ENCODE data around the gene MTSS2.

Gene MTSS2

DNA sequence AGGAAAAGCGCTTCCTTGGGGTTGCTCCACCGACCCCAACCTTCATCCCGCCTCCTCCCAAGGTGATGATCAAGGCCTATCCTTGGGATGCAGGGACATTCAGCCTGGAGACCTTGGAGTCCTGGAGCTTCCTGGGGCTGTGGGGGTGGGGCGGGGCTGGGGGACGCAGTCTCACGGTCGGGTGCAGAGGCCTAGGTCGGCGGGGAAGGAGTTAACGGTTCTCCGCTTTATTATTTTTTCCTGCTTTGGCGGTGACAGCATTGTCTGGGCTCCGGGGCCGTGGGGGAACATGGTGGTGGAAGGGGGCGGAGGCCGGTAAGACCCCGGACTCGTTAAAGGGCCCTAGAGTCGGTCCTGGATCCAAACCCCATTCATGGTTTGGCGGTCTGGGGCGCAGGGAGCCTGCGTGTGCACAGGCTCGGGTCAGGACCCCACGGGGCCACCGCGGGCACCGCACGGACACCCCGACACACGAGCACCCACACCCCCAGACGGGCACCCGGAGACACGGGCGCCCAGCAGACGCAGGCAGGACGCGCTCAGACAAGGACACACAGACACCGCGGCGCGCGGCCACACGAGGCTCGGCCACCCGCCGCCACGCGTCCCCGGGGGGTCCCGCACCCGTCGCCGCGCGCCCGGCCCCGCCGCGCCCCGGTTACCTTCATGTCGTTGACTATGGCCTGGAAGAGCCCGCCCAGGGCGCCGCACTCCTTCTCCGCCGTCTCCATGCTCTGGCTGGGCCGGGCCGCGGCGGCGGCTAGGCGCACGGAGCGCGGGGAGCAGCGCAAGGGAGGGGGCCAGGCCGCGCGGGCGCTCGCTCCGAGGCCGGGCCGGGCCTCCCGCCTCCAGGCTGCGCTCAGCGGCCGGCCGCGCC, 554 bp downstream of the MTSS2 start:
- peak overlapping the region; percentile 86; the same call in 1 of the 2 replicates for H3K27ac ChIP-seq (ENCODE audit: extremely low read depth, low read depth, low read length)
- POLR2A ChIA-PET: interaction anchor here (0.5 to 1.0 kb wide), 2 partner anchors 30 to 703 kb away, joined by 3 read pairs; no protein-coding TSS in a partner anchor
- TF ChIP-seq, protein P1, sequence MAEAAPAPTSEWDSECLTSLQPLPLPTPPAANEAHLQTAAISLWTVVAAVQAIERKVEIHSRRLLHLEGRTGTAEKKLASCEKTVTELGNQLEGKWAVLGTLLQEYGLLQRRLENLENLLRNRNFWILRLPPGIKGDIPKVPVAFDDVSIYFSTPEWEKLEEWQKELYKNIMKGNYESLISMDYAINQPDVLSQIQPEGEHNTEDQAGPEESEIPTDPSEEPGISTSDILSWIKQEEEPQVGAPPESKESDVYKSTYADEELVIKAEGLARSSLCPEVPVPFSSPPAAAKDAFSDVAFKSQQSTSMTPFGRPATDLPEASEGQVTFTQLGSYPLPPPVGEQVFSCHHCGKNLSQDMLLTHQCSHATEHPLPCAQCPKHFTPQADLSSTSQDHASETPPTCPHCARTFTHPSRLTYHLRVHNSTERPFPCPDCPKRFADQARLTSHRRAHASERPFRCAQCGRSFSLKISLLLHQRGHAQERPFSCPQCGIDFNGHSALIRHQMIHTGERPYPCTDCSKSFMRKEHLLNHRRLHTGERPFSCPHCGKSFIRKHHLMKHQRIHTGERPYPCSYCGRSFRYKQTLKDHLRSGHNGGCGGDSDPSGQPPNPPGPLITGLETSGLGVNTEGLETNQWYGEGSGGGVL (tag by site-specific recombination; IDR thresholded peaks at IDR 0.05): peak; percentile 20; the same call in 1 of the 2 replicates
- peak; percentile 48; the same call in 1 of the 2 replicates for TF ChIP-seq IKZF3 (tag by site-specific recombination; IDR thresholded peaks at IDR 0.05)
- TF ChIP-seq, protein P2, sequence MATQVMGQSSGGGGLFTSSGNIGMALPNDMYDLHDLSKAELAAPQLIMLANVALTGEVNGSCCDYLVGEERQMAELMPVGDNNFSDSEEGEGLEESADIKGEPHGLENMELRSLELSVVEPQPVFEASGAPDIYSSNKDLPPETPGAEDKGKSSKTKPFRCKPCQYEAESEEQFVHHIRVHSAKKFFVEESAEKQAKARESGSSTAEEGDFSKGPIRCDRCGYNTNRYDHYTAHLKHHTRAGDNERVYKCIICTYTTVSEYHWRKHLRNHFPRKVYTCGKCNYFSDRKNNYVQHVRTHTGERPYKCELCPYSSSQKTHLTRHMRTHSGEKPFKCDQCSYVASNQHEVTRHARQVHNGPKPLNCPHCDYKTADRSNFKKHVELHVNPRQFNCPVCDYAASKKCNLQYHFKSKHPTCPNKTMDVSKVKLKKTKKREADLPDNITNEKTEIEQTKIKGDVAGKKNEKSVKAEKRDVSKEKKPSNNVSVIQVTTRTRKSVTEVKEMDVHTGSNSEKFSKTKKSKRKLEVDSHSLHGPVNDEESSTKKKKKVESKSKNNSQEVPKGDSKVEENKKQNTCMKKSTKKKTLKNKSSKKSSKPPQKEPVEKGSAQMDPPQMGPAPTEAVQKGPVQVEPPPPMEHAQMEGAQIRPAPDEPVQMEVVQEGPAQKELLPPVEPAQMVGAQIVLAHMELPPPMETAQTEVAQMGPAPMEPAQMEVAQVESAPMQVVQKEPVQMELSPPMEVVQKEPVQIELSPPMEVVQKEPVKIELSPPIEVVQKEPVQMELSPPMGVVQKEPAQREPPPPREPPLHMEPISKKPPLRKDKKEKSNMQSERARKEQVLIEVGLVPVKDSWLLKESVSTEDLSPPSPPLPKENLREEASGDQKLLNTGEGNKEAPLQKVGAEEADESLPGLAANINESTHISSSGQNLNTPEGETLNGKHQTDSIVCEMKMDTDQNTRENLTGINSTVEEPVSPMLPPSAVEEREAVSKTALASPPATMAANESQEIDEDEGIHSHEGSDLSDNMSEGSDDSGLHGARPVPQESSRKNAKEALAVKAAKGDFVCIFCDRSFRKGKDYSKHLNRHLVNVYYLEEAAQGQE (tag by site-specific recombination; IDR thresholded peaks at IDR 0.05): no peak
- no peak for TF ChIP-seq ZNF624 (tag by site-specific recombination; IDR thresholded peaks at IDR 0.05)
- TF ChIP-seq ZBTB10 (tag by site-specific recombination; IDR thresholded peaks at IDR 0.05): 0 out of 2 replicates have a peak, but pooled peaks have one; percentile 54
- TF ChIP-seq SP7 (tag by site-specific recombination; IDR thresholded peaks at IDR 0.05): 0 out of 2 replicates have a peak, but pooled peaks have one; percentile 14
- TF ChIP-seq, protein P3, sequence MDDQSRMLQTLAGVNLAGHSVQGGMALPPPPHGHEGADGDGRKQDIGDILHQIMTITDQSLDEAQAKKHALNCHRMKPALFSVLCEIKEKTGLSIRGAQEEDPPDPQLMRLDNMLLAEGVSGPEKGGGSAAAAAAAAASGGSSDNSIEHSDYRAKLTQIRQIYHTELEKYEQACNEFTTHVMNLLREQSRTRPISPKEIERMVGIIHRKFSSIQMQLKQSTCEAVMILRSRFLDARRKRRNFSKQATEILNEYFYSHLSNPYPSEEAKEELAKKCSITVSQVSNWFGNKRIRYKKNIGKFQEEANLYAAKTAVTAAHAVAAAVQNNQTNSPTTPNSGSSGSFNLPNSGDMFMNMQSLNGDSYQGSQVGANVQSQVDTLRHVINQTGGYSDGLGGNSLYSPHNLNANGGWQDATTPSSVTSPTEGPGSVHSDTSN (CRISPR knock-in tag; IDR thresholded peaks at IDR 0.05): peak; percentile 7; the same call in 1 of the 2 replicates
- TF ChIP-seq GLIS2 (tag by site-specific recombination; IDR thresholded peaks at IDR 0.05): peak; percentile 67; the same call in 1 of the 2 replicates
- TF ChIP-seq ZNF335 (tag by site-specific recombination; conservative IDR thresholded peaks at IDR 0.05): peak; percentile 91
- TF ChIP-seq KLF9 (tag by site-specific recombination; IDR thresholded peaks at IDR 0.05; ENCODE audit: low read depth): peak; percentile 62
- TF ChIP-seq, protein P4, sequence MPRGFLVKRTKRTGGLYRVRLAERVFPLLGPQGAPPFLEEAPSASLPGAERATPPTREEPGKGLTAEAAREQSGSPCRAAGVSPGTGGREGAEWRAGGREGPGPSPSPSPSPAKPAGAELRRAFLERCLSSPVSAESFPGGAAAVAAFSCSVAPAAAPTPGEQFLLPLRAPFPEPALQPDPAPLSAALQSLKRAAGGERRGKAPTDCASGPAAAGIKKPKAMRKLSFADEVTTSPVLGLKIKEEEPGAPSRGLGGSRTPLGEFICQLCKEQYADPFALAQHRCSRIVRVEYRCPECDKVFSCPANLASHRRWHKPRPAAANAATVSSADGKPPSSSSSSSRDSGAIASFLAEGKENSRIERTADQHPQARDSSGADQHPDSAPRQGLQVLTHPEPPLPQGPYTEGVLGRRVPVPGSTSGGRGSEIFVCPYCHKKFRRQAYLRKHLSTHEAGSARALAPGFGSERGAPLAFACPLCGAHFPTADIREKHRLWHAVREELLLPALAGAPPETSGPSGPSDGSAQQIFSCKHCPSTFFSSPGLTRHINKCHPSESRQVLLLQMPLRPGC (tag by site-specific recombination; IDR thresholded peaks at IDR 0.05): no peak
- TF ChIP-seq PATZ1 (tag by site-specific recombination; IDR thresholded peaks at IDR 0.05): peak; percentile 46; the same call in 1 of the 2 replicates
- TF ChIP-seq, protein P5, sequence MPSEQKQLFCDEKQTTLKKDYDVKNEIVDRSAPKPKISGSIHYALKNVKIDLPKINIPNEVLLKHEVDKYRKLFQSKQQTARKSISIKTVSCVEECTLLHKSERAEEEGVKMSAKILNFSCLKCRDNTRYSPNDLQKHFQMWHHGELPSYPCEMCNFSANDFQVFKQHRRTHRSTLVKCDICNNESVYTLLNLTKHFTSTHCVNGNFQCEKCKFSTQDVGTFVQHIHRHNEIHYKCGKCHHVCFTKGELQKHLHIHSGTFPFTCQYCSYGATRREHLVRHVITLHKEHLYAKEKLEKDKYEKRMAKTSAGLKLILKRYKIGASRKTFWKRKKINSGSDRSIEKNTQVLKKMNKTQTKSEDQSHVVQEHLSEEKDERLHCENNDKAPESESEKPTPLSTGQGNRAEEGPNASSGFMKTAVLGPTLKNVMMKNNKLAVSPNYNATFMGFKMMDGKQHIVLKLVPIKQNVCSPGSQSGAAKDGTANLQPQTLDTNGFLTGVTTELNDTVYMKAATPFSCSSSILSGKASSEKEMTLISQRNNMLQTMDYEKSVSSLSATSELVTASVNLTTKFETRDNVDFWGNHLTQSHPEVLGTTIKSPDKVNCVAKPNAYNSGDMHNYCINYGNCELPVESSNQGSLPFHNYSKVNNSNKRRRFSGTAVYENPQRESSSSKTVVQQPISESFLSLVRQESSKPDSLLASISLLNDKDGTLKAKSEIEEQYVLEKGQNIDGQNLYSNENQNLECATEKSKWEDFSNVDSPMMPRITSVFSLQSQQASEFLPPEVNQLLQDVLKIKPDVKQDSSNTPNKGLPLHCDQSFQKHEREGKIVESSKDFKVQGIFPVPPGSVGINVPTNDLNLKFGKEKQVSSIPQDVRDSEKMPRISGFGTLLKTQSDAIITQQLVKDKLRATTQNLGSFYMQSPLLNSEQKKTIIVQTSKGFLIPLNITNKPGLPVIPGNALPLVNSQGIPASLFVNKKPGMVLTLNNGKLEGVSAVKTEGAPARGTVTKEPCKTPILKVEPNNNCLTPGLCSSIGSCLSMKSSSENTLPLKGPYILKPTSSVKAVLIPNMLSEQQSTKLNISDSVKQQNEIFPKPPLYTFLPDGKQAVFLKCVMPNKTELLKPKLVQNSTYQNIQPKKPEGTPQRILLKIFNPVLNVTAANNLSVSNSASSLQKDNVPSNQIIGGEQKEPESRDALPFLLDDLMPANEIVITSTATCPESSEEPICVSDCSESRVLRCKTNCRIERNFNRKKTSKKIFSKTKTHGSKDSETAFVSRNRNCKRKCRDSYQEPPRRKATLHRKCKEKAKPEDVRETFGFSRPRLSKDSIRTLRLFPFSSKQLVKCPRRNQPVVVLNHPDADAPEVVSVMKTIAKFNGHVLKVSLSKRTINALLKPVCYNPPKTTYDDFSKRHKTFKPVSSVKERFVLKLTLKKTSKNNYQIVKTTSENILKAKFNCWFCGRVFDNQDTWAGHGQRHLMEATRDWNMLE (tag by site-specific recombination; conservative IDR thresholded peaks at IDR 0.05; ENCODE audit: low read depth): no peak
- TF ChIP-seq ZXDB (tag by site-specific recombination; IDR thresholded peaks at IDR 0.05): peak; percentile 11; the same call in 1 of the 2 replicates
- no peak for TF ChIP-seq ZNF510 (tag by site-specific recombination; IDR thresholded peaks at IDR 0.05; ENCODE audit: insufficient replicate concordance)

More for the DNA sequence above, 554 bp downstream of the MTSS2 start:
- Histone ChIP-seq H3K9me3 (ENCODE audit: control insufficient read depth, insufficient read depth, low read depth, low read length) (no peaks in the 10 kb centered on the region), H3K36me3 (ENCODE audit: control insufficient read depth in 2 of 2, insufficient read depth in 1 of 2, low read length in 2 of 2) (peaks cover 0 to 22% of the 10 kb centered on the region in 2 experiments; a peak in 1 of 3 replicates), H3K4me1 (ENCODE audit: control insufficient read depth, insufficient read depth, low read length) (peaks cover 13% of the 10 kb centered on the region), H3K4me3 (ENCODE audit: low read depth, low read length) (peak overlapping the region; percentile 58)
- CTCF ChIA-PET: no interaction called here
